K562 (cell line): ENCODE data around the gene PIP5KL1. TPM values are rescaled to one million over a fixed set of nuclear protein-coding genes. Genes with fewer than 3 reads are reported as not detected.
A peak's percentile ranks its signal among the peaks of the same experiment; 100 is the strongest.

Source experiments
- ATAC-seq: fragments of 200-7000 bp; cut with Tn5 transposase; 3 replicates; pipeline ENCODE4 v1.9.1; 2020; ENCODE audit warnings: moderate library complexity
- BruUV-seq: library from RNA; stranded (reverse); fragments of 400-500 nt; replicated peaks from 2 replicates; lab custom pipeline; 2021; lab: Mats Ljungman, UMichigan
- CTCF ChIA-PET: fragments of 300-600 bp; formaldehyde crosslinking; extraction: SDS; loops from one replicate; lab custom pipeline; 2021; ENCODE audit warnings: low intra/inter-chr PET ratio; lab: Yijun Ruan, JAX
- POLR2A ChIA-PET: fragments of 300-600, 350-650 bp; sonication (Branson Sonifier 250); formaldehyde crosslinking; extraction: SDS; loops from one replicate; lab custom pipeline; 2021; ENCODE audit warnings: antibody characterized with exemption, inconsistent platforms; lab: Yijun Ruan, JAX
- DNase-seq, 4 experiments: peaks; one replicate each; pipeline versions ENCODE4 v3.0.0 to v3.0.0-alpha.2; 2011 to 2018; ENCODE audit warnings: low spot score in 3 of 4, mixed read lengths in 3 of 4; ENCODE audit errors: extremely low read depth in 1 of 4
- FAIRE-seq: peaks from 2 replicates; lab custom pipeline; 2011; peaks lifted over from hg19 to GRCh38; lab: Jason Lieb, UNC
- H2AFZ ChIP-seq: 2 replicates; pipeline ENCODE4 v1.6.0; 2011; ENCODE audit warnings: low read depth, low read length, control low read depth, inconsistent platforms
- H3K27ac ChIP-seq: fragments of 200-600 bp; 3 replicates; pipeline ENCODE4 v1.8.0; 2011; ENCODE audit warnings: low read depth, mild to moderate bottlenecking, control low read depth, inconsistent platforms, low read length, moderate library complexity, mixed read lengths; ENCODE audit errors: extremely low read depth
- H3K27me3 ChIP-seq, 2 experiments: fragments of 300-600 bp in 1 of 2; 2 replicates in 1 of 2; 3 replicates in 1 of 2; pipeline versions ENCODE4 v1.6.0 to v1.8.0; 2011; ENCODE audit warnings: inconsistent platforms in 2 of 2, low read length in 2 of 2, mild to moderate bottlenecking in 1 of 2, mixed read lengths in 1 of 2, moderate library complexity in 1 of 2; ENCODE audit not compliant: control insufficient read depth in 2 of 2, insufficient read depth in 2 of 2
- H3K36me3 ChIP-seq: fragments of 300-600 bp; 3 replicates; pipeline ENCODE4 v1.8.0; 2011; ENCODE audit warnings: mild to moderate bottlenecking, low read length, inconsistent platforms; ENCODE audit not compliant: control insufficient read depth, insufficient read depth
- H3K4me1 ChIP-seq, 2 experiments: fragments of 200-600 bp in 1 of 2; replicated peaks in 1 of 2; 2 replicates in 1 of 2; 3 replicates in 1 of 2; pipeline versions ENCODE4 v1.5.1 to v1.8.0; 2011; ENCODE audit warnings: inconsistent platforms in 2 of 2, low read length in 2 of 2, mild to moderate bottlenecking in 1 of 2, mixed read lengths in 1 of 2, moderate library complexity in 1 of 2; ENCODE audit not compliant: control insufficient read depth in 2 of 2, insufficient read depth in 2 of 2
- H3K4me2 ChIP-seq: 2 replicates; pipeline ENCODE4 v1.6.1; 2011; ENCODE audit warnings: low read length, control low read depth, inconsistent platforms, mixed read lengths; ENCODE audit not compliant: insufficient read depth
- H3K4me3 ChIP-seq: fragments of 200-600 bp; sonication (generic), shearing (Covaris generic); 2 replicates; pipeline ENCODE4 v1.5.1; 2016; ENCODE audit warnings: control low read depth, inconsistent platforms
- H3K79me2 ChIP-seq: fragments of 200-600 bp; 3 replicates; pipeline ENCODE4 v1.8.0; 2011; ENCODE audit warnings: low read length, inconsistent platforms; ENCODE audit not compliant: control insufficient read depth, insufficient read depth
- H3K9ac ChIP-seq, 2 experiments: 2 replicates each; pipeline versions ENCODE4 v1.6.0 to v1.6.1; 2011; ENCODE audit warnings: low read depth in 2 of 2, low read length in 2 of 2, control low read depth in 1 of 2, inconsistent platforms in 1 of 2, mild to moderate bottlenecking in 1 of 2, mixed read lengths in 1 of 2; ENCODE audit not compliant: insufficient read depth in 1 of 2
- H3K9me1 ChIP-seq: one replicate; pipeline ENCODE4 v1.6.0; 2011; ENCODE audit warnings: inconsistent platforms, mild to moderate bottlenecking, low read length, moderate library complexity; ENCODE audit not compliant: control insufficient read depth, insufficient read depth
- H3K9me3 ChIP-seq: replicated peaks from 2 replicates; pipeline ENCODE4 v1.5.1; 2011; ENCODE audit warnings: low read depth, low read length, inconsistent platforms; ENCODE audit not compliant: control insufficient read depth, insufficient read depth
- H4K20me1 ChIP-seq: replicated peaks from 2 replicates; pipeline ENCODE4 v1.6.1; 2011; ENCODE audit warnings: low read length, inconsistent platforms, mixed read lengths; ENCODE audit not compliant: control insufficient read depth, insufficient read depth
- CHD4 ChIP-seq: fragments of 200-600 bp; sonication (generic); IDR thresholded peaks from 3 replicates; pipeline ENCODE4 v1.6.1; 2012; ENCODE audit warnings: low read depth, mild to moderate bottlenecking, mixed read lengths, low read length, inconsistent platforms; ENCODE audit not compliant: insufficient read depth, insufficient replicate concordance, poor library complexity, severe bottlenecking
- FOSL1 ChIP-seq: fragments of 200-800 bp; sonication (Bioruptor generic); conservative IDR thresholded peaks from 2 replicates; pipeline ENCODE4 v1.6.1; 2016; ENCODE audit warnings: missing genetic modification characterization, missing compliant biosample characterization
- HLTF ChIP-seq: fragments of 450-650 bp; IDR thresholded peaks from 2 replicates; pipeline ENCODE4 v1.6.1; 2016
- MYNN ChIP-seq, 2 experiments: sonication (generic); formaldehyde crosslinking in 1 of 2; IDR thresholded peaks; 2 replicates each; pipeline versions ENCODE4 v1.5.0 to v1.6.1; 2016 to 2020; ENCODE audit warnings: antibody characterized with exemption in 1 of 2, missing genetic modification reagents in 1 of 2
- NR1H2 ChIP-seq: sonication (generic); formaldehyde crosslinking; IDR thresholded peaks from 2 replicates; pipeline ENCODE4 v1.4.0; 2020; ENCODE audit warnings: mild to moderate bottlenecking, missing genetic modification reagents
- PURB ChIP-seq: sonication (generic); formaldehyde crosslinking; IDR thresholded peaks from 2 replicates; pipeline ENCODE4 v1.9.0; 2021; ENCODE audit warnings: low read depth, mild to moderate bottlenecking, missing genetic modification reagents
- SMARCE1 ChIP-seq: fragments of 450-650 bp; IDR thresholded peaks from 2 replicates; pipeline ENCODE4 v1.7.1; 2016; ENCODE audit warnings: mild to moderate bottlenecking
- SP2 ChIP-seq: IDR thresholded peaks from 2 replicates; pipeline ENCODE4 v1.6.1; 2011; ENCODE audit warnings: mild to moderate bottlenecking, low read depth, low read length, moderate library complexity; ENCODE audit not compliant: poor library complexity, severe bottlenecking; ENCODE audit errors: extremely low read depth
- TCF7 ChIP-seq: sonication (generic); IDR thresholded peaks from 2 replicates; pipeline ENCODE4 v1.6.1; 2016; ENCODE audit warnings: antibody characterized with exemption, borderline replicate concordance
- U2AF2 ChIP-seq: fragments of 200-400 bp; formaldehyde crosslinking; optimal IDR thresholded peaks from 2 replicates; pipeline ENCODE3; 2017; ENCODE audit warnings: low read depth, mild to moderate bottlenecking, low read length
- WGBS: fragments of 100-300 bp; shearing (Covaris generic); methylation state at CpG from one replicate; pipeline ENCODE4 v1.1.6; 2016; ENCODE audit warnings: low coverage, mixed read lengths; ENCODE audit not compliant: insufficient coverage; ENCODE audit errors: missing lambda C conversion rate; 5-methylcytosine and 5-hydroxymethylcytosine counted together
- in situ Hi-C: fragments of 300-500 bp; cut with MboI; formaldehyde crosslinking; loops from 4 replicates; pipeline ENCODE4 v1.15.0; 2018; ENCODE audit warnings: inconsistent platforms, mixed read lengths
- intact Hi-C: fragments of 100-400 bp; cut with micrococcal nuclease; formaldehyde crosslinking; loops from 2 replicates; pipeline ENCODE4 v1.14.2; 2022
- polyA plus RNA-seq, 8 experiments: library from polyadenylated mRNA; depleted of rRNA in 4 of 8; stranded (reverse) in 5 of 8; unstranded in 3 of 8; fragments of >200 nt; fragmentation: Nextera tagmentation in 2 of 8; fragmentation: Illumina TruSeq in 1 of 8; extraction: Ambion mirVana in 2 of 8; extraction: Trizol in 1 of 8; gene quantifications; 2 replicates each; pipeline versions ENCODE4 v1.2.1 to v1.2.3, GENCODE V29; 2011 to 2014; ENCODE audit warnings: inconsistent platforms in 1 of 8, missing spikeins in 1 of 8
- total RNA-seq, 7 experiments: library from RNA; depleted of rRNA in 6 of 7; stranded (reverse); fragments of >200 nt in 6 of 7; fragmentation: Illumina TruSeq in 2 of 7; extraction: Trizol in 2 of 7; gene quantifications; 2 replicates each; pipeline versions ENCODE4 v1.2.1 to v1.2.3, GENCODE V29; 2011 to 2021; ENCODE audit warnings: low replicate concordance in 1 of 7
- TF ChIP-seq, protein P1 (sequence below): sonication (generic); IDR thresholded peaks from 2 replicates; pipeline ENCODE4 v1.6.1; 2016
- TF ChIP-seq, protein P2 (sequence below): sonication (generic); formaldehyde crosslinking; IDR thresholded peaks from 2 replicates; pipeline ENCODE4 v1.8.1; 2023; ENCODE audit warnings: mild to moderate bottlenecking, missing genetic modification reagents

Gene PIP5KL1
- total and polyA plus RNA-seq, 9 of the 15 experiments (the other 6 are each of a cell fraction or from before 2014, with no cell fraction given) = 0.18 to 4.8 (median 1.2) TPM

- Histone ChIP-seq H4K20me1 (no peaks in the 10 kb centered on the region), H3K4me3 (no peak overlapping the region), H3K27ac (0 out of 3 replicates have a peak overlapping the region, but pooled peaks have one; percentile 21), H3K9me3 (no peaks in the 10 kb centered on the region), H3K9ac (peak overlapping the region in 1 of 2 experiments; percentile 62; a peak in 2 of 4 replicates), H3K27me3 (no peaks in the 10 kb centered on the region), H2AFZ (no peak overlapping the region), H3K79me2 (peaks cover 12% of the 10 kb centered on the region; the same call in 2 of the 3 replicates), H3K4me2 (no peak overlapping the region; the same call in 1 of the 2 replicates), H3K36me3 (peaks cover 3% of the 10 kb centered on the region; the same call in 1 of the 3 replicates), H3K4me1 (peaks cover 19 to 57% of the 10 kb centered on the region in 2 experiments; a peak in 4 of 5 replicates), H3K9me1 (no peaks in the 10 kb centered on the region)
- no TSS peak for BruUV-seq
- CTCF ChIA-PET = no interaction called here
- POLR2A ChIA-PET = interaction anchor here (1.5 to 2.4 kb wide), 2 partner anchors 13 to 24 kb away, joined by 3 to 9 read pairs; partner anchors contain the start of gene ST6GALNAC6
- ATAC-seq = peak; percentile 3; the same call in 1 of the 3 replicates
- intact Hi-C loops = loop anchor here (10.0 kb wide), 1 partner anchor 281 kb away; no protein-coding TSS in a partner anchor
- WGBS = 63% methylated on average over 7 of the region's 10 CpGs
- DNase-seq = no peak
- in situ Hi-C loops = loop anchor here (5.0 to 10.0 kb wide), 3 partner anchors 37 to 373 kb away; no protein-coding TSS in a partner anchor
- FAIRE-seq = no peak
- TF ChIP-seq, protein P1, sequence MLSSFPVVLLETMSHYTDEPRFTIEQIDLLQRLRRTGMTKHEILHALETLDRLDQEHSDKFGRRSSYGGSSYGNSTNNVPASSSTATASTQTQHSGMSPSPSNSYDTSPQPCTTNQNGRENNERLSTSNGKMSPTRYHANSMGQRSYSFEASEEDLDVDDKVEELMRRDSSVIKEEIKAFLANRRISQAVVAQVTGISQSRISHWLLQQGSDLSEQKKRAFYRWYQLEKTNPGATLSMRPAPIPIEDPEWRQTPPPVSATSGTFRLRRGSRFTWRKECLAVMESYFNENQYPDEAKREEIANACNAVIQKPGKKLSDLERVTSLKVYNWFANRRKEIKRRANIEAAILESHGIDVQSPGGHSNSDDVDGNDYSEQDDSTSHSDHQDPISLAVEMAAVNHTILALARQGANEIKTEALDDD = no peak
- TF ChIP-seq, protein P2, sequence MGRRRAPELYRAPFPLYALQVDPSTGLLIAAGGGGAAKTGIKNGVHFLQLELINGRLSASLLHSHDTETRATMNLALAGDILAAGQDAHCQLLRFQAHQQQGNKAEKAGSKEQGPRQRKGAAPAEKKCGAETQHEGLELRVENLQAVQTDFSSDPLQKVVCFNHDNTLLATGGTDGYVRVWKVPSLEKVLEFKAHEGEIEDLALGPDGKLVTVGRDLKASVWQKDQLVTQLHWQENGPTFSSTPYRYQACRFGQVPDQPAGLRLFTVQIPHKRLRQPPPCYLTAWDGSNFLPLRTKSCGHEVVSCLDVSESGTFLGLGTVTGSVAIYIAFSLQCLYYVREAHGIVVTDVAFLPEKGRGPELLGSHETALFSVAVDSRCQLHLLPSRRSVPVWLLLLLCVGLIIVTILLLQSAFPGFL (CRISPR knock-in tag) = no peak
- TF ChIP-seq MYNN (IDR thresholded peaks at IDR 0.05) = no peak
- TF ChIP-seq MYNN (CRISPR knock-in tag; IDR thresholded peaks at IDR 0.05) = no peak
- TF ChIP-seq TCF7 = no peak
- no peak for TF ChIP-seq SMARCE1
- no peak for TF ChIP-seq U2AF2
- TF ChIP-seq SP2 = no peak
- no peak for TF ChIP-seq NR1H2 (CRISPR knock-in tag)
- no peak for TF ChIP-seq HLTF
- no peak for TF ChIP-seq CHD4
- no peak for TF ChIP-seq PURB
- TF ChIP-seq FOSL1 (tag) = no peak
These were observed 55.1 kb downstream of the PIP5KL1 start for GRCh38 chr9:127875306-127875966.
